Psoas muscle (tissue), 8 donors: ENCODE measurements around the gene ZNF440. TPM values are rescaled to one million over a fixed set of nuclear protein-coding genes. Genes with fewer than 3 reads are reported as not detected.
"Not testable (repeated sequence)": the region's sequence is repeated elsewhere in the genome, so short reads cannot be mapped to it uniquely, and the experiment has no call there.

Experiments
- ATAC-seq, 4 donors: fragments of 200-7000 bp; cut with Tn5 transposase; one replicate each; pipeline ENCODE4 v1.9.1; 2020; ENCODE audit warnings: moderate library complexity in 3 of 4, mild to moderate bottlenecking in 2 of 4
- DNase-seq, 2 donors: peaks; one replicate each; pipeline ENCODE4 v3.0.0-alpha.2; 2020
- H3K27ac ChIP-seq: fragments of 200-600 bp; one replicate; pipeline ENCODE4 v1.8.0; 2022
- H3K27me3 ChIP-seq, 3 donors: fragments of 200-600 bp in 1 of 3; one replicate each; pipeline versions ENCODE4 v1.6.1 to v1.8.0; 2013 to 2022; ENCODE audit warnings: low read length in 2 of 3, mild to moderate bottlenecking in 2 of 3, moderate library complexity in 1 of 3; ENCODE audit not compliant: insufficient read depth in 3 of 3
- H3K36me3 ChIP-seq, 2 donors: fragments of 200-600 bp in 1 of 2; one replicate each; pipeline versions ENCODE4 v1.6.1 to v1.8.0; 2013 to 2022; ENCODE audit warnings: low read depth in 1 of 2, mild to moderate bottlenecking in 1 of 2, moderate library complexity in 1 of 2; ENCODE audit not compliant: insufficient read depth in 1 of 2
- H3K4me1 ChIP-seq: fragments of 200-600 bp; one replicate; pipeline ENCODE4 v1.8.0; 2022
- H3K4me3 ChIP-seq: fragments of 200-600 bp; one replicate; pipeline ENCODE4 v1.8.0; 2022; ENCODE audit warnings: mild to moderate bottlenecking
- H3K9me3 ChIP-seq: fragments of 200-600 bp; one replicate; pipeline ENCODE4 v1.8.0; 2022
- CTCF ChIP-seq: fragments of 200-600 bp; IDR thresholded peaks from one replicate; pipeline ENCODE4 v1.8.0; 2022; ENCODE audit warnings: antibody characterized with exemption
- WGBS, 3 donors: extraction: QIAGEN DNeasy Blood & Tissue Kit; methylation state at CpG; one replicate each; pipeline versions ENCODE4 v1.1.6 to v1.1.7; 2013; 5-methylcytosine and 5-hydroxymethylcytosine counted together
- intact Hi-C, 2 donors: fragments of 100-400 bp; cut with DNase I; formaldehyde crosslinking; loops; one replicate each; pipeline versions ENCODE4 v1.11.0 to v1.14.2; 2022
- polyA plus RNA-seq, 3 donors: library from polyadenylated mRNA; stranded (reverse); fragments of 200-250 nt; gene quantifications; one replicate each; pipeline ENCODE4 v1.2.3, GENCODE V29; 2013
- total RNA-seq, 4 donors: library from RNA; stranded (reverse); fragmentation: NEBNext Ultra II Directional in 2 of 4; extraction: Animal tissue kit (Norgen Biotek cat#: 25700) in 2 of 4; gene quantifications; one replicate each; pipeline versions ENCODE4 v1.2.1 to v1.2.4, GENCODE V29; 2021 to 2023
- donor health status: healthy with polysubstance abuse.
- donor health status: DM: no; HTN: no; CAD: no; lungs with moderate emphysema.
- donor health status: Bipolar disorder and iron deficiency.
- donor health status: healthy.
- donor health status: DM: yes; HTN: yes; CAD: no.
- donor health status: DM: no; HTN: no; CAD: no.
- donor health status: DM: no; HTN: no; CAD: no.
- donor health status: DM: yes; HTN: yes; CAD: no.

ZNF440 gene
- total and polyA plus RNA-seq, 7 donors, result 1.1 to 5.0 (median 3.5) TPM

- Histone ChIP-seq H3K4me3 (peak overlapping the region; percentile 66), H3K27me3 (peaks cover 0 to 30% (median 0%) of the 10 kb centered on the region in 3 donors), H3K9me3 (no peaks in the 10 kb centered on the region), H3K27ac (no peak overlapping the region), H3K36me3 (no peaks in the 10 kb centered on the region), H3K4me1 (no peaks in the 10 kb centered on the region)
- ATAC-seq (peak in 2 of 4 donors; percentile 16 to 17), DNase-seq (no peak)
- WGBS, 3 donors, result 20 to 33% (median 22%) methylated on average over 11 of the region's 11 CpGs
- TF ChIP-seq CTCF, result no peak
- intact Hi-C loops, result no loop called here
Observed at GRCh38 chr19:11848200-11848593, 34.1 kb downstream of the ZNF440 start.

GRCh38 chr19:11848594-11849469 lies 34.8 kb downstream of the ZNF440 start, which contains the start of gene ZNF439:
TSS of gene ZNF439 (plus strand) at chr19:11848726. CDS start at chr19:11848868, 142 bp downstream.
- intact Hi-C loops, result no loop called here
- Histone ChIP-seq H3K27me3 (peaks cover 0 to 30% (median 0%) of the 10 kb centered on the region in 3 donors), H3K36me3 (peaks cover 0 to 1% of the 10 kb centered on the region in 2 donors), H3K4me3 (peak within 1 kb of the TSS; percentile 66), H3K4me1 (no peaks in the 10 kb centered on the region), H3K27ac (no peak within 1 kb of the TSS), H3K9me3 (no peaks in the 10 kb centered on the region)
- ATAC-seq (peak; percentile 80 to 92 (median 85)), DNase-seq (peak; percentile 89)
- 1 to 2% (median 2%) methylated on average over 57 to 59 of the region's 59 CpGs for WGBS, 3 donors
- no peak for TF ChIP-seq CTCF

- DNase-seq, ATAC-seq, H3K36me3 ChIP-seq, H3K9me3 ChIP-seq, H3K27ac ChIP-seq, H3K4me1 ChIP-seq, H3K4me3 ChIP-seq, intact Hi-C loops: not testable (repeated sequence)
- peaks cover 0 to 30% (median 0%) of the 10 kb centered on the region in 3 donors for H3K27me3 ChIP-seq
- 75 to 94% (median 78%) methylated on average over 4 of the region's 4 CpGs for WGBS, 3 donors
Observed at GRCh38 chr19:11850289-11850688, 36.2 kb downstream of the ZNF440 start.

GRCh38 chr19:11853358-11853757 lies 39.3 kb downstream of the ZNF440 start:
- Histone ChIP-seq H3K4me1 (no peaks in the 10 kb centered on the region), H3K36me3 (peaks cover 0 to 2% of the 10 kb centered on the region in 2 donors), H3K4me3 (no peak overlapping the region), H3K9me3 (no peaks in the 10 kb centered on the region), H3K27ac (no peak overlapping the region), H3K27me3 (peaks cover 0 to 16% (median 0%) of the 10 kb centered on the region in 3 donors)
- TF ChIP-seq CTCF, result no peak
- DNase-seq (no peak), ATAC-seq (no peak)
- intact Hi-C loops, result no loop called here
- 74 to 94% (median 83%) methylated on average over 3 of the region's 3 CpGs for WGBS, 3 donors

GRCh38 chr19:11856596-11857250 lies 42.6 kb downstream of the ZNF440 start:
- no peaks in the 10 kb centered on the region for H3K9me3 ChIP-seq
- WGBS, 3 donors, result 91 to 94% (median 92%) methylated on average over 12 of the region's 12 CpGs
- H3K4me1 ChIP-seq, result no peaks in the 10 kb centered on the region
- H3K4me3 ChIP-seq, result no peak overlapping the region
- DNase-seq (no peak), ATAC-seq (no peak)
- TF ChIP-seq CTCF, result no peak
- peaks cover 0 to 2% of the 10 kb centered on the region in 2 donors for H3K36me3 ChIP-seq
- H3K27me3 ChIP-seq, result peaks cover 0 to 2% (median 0%) of the 10 kb centered on the region in 3 donors
- intact Hi-C loops, result no loop called here
- H3K27ac ChIP-seq, result no peak overlapping the region
